Measurements from ENCODE around the gene SUSD3.
"Not testable (repeated sequence)": the region's sequence is repeated elsewhere in the genome, so short reads cannot be mapped to it uniquely, and the experiment has no call there.

SUSD3 gene

DNA sequence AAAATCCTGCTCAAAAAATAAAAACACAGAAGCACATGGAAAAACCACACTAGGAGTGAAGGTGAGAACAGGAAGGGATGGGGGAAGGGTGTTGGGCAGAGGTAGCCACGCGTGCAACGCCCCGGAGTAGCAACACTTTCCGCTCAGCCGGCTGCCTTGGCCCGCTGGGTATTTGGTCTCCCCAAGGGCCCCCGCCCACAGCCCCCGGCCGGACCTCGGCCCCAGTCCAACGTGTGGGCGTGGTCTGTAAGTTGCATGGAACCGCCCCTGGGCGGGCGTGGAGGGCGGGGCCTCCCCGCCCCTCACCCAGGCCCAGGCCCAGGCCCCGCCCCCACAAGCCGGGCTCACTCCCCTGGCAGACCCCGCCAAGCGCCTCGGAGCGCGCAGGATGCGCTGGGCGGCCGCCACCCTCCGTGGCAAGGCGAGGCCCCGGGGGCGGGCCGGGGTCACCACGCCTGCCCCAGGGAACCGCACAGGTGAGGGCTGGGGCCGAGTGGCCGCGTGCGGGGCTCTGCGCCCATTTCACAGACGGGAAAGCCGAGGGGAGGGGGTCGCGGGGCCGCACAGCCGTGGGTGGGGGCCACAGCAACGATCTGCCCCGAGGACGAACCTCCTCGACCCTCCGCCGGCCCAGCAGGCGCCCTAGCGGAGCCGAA is at the start of gene SUSD3:
Gene SUSD3 (plus strand): TSS at position 347 of the 656 bp plus-strand sequence. CDS start 42 bp downstream, at position 389.
- DNase-seq (ENCODE audit: low read depth in 2 of 2) = peak; percentile 24 to 31

- no peak for DNase-seq (ENCODE audit: low read depth in 2 of 2)
Observed at GRCh38 chr9:93009337-93010015, 49.0 kb upstream of the SUSD3 start.

GRCh38 chr9:93010056-93010455 is 48.4 kb upstream of the SUSD3 start:
- no peak for DNase-seq (ENCODE audit: low read depth in 2 of 2)

DNA sequence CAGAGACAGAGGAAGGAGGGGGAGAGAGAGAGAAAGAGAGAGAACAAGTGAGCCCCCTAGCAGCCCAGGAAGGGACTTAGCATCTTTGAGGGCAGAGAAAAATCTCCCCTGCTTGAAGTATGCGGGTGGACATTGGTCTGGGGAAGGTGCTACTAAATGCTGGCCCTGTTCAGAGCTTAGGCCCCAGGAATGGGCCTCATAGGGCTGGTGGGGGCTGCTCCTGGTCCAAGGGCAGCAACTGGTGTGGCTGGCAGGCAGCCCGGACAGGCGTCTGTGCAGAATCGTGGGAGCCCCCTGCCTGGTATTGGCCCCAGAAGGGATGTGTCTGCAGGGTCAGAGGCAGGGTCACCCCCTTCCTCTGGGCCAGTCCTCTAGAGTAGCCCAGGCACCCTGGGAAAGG is 47.8 kb upstream of the SUSD3 start:
- no peak for DNase-seq (ENCODE audit: low read depth in 2 of 2)

- no peak for DNase-seq (ENCODE audit: low read depth in 2 of 2)
Observed at GRCh38 chr9:93011114-93011513, 47.4 kb upstream of the SUSD3 start.

GRCh38 chr9:93012963-93013855 is 45.3 kb upstream of the SUSD3 start:
- DNase-seq (ENCODE audit: low read depth in 2 of 2) = no peak

GRCh38 chr9:93013856-93014582 is 44.5 kb upstream of the SUSD3 start:
- DNase-seq (ENCODE audit: low read depth in 2 of 2) = no peak

GRCh38 chr9:93015190-93015589 is 43.3 kb upstream of the SUSD3 start:
- not testable (repeated sequence) for DNase-seq (ENCODE audit: low read depth in 2 of 2)

GRCh38 chr9:93017621-93018020 is 40.9 kb upstream of the SUSD3 start:
- DNase-seq (ENCODE audit: low read depth in 2 of 2) = no peak

DNA sequence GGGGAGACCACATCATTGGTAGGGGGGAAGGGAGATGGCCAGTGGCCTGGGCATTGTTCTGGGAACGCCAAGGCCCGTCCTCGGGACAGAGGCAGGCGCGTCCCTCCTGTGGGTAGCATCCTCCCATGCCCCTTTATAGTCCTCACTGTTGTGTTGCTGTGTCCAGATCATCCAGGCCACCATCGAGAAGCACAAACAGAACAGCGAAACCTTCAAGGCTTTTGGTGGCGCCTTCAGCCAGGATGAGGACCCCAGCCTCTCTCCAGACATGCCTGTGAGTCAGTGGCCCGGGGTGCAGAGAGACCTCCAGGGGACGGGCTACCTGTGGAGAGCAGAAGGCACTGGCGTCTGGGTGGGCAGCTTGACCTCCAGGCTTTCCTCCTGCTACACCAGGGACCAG is 38.4 kb upstream of the SUSD3 start:
- no peak for DNase-seq (ENCODE audit: low read depth in 2 of 2)

- no peak for DNase-seq (ENCODE audit: low read depth in 2 of 2)
Observed at GRCh38 chr9:93020771-93021670, 37.5 kb upstream of the SUSD3 start.

DNA sequence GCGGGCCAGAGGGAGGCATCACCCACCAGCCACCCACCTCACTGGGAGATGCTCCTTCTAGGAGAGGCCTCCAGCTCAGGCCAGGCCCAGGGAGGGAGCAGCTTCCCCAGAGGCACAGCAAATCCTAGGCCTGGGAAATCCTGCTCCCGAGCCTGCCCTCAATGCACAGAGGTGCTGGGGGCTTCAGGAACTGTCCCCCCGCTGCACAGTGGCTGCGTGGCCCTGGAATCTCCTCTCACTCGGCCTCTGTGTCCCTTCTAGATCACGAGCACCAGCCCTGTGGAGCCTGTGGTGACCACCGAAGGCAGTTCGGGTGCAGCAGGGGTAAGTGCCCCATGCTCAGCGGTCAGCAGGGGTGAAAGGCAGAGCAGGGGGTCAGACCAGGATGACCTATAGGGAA is 36.4 kb upstream of the SUSD3 start:
- no peak for DNase-seq (ENCODE audit: low read depth in 2 of 2)

DNA sequence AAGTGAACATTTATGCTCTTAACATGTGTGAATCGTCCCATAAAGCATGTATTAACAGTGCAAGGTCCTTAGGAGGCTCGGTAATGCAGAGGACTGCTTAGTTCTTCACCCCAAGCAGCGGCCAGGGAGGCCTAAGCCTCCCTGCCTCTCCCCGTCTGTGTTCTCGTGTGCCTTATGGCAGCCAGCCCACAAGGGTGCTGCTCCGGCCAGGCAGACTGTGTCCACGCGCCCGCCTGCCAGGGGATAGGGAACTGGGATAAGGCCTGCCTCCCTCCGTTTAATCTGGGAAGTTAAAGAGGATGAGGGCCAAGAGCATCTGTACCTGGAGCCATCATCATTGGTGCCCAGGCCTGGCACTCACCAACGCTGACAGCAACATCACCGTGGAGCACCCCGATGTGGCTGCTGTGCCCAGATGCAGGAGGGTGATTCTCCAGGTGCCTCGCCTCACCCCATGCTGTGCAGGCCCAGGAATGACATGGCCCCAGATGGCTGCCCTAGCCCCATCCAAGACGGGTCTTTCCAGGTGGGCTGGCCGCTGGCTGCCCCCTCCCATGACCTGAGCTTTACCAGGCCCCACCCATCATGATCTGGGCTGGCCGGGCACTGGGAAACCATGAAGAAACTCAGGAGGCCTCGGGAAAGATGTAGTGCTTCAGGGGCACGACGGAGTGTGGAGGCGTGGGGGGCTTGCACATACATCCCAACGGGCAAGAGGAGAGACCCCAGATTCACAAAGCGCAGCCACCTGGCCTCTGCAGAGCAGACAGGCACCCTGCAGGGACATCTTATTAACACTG is 35.6 kb upstream of the SUSD3 start:
- no peak for DNase-seq (ENCODE audit: low read depth in 2 of 2)

DNA sequence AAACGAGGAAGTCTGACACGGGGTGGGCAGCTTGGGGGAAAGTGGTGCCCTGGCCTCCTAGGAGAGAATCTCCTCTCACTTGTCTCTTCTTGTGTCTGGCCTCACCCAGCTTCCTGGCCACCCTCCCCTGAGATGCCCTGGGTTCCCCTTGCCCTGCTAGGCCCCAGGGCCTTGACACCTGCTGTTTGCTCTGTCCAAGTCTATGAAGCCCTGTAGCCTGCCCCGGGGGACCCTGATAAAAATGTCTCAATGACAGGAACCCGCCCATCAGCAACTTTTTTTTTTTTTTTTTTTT is 35.0 kb upstream of the SUSD3 start:
- DNase-seq (ENCODE audit: low read depth in 2 of 2) = no peak

DNA sequence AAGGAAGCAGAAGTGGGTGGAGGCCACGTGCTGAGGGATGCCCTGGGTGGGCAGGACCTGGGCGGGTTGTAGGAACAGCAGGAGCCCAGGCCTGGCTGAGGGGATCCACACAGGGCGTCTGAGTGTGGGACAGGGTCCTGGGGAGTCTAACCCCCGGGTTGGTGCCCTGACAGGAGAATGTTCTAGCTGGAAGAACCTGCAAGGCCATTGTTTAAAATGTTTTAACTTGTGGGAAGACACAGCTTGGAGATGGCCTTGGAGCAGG is 33.9 kb upstream of the SUSD3 start:
- DNase-seq (ENCODE audit: low read depth in 2 of 2) = no peak

GRCh38 chr9:93024986-93025630 is 33.4 kb upstream of the SUSD3 start:
- no peak for DNase-seq (ENCODE audit: low read depth in 2 of 2)

GRCh38 chr9:93025736-93026135 is 32.8 kb upstream of the SUSD3 start:
- DNase-seq (ENCODE audit: low read depth in 2 of 2) = no peak

- DNase-seq (ENCODE audit: low read depth in 2 of 2) = no peak
Observed at GRCh38 chr9:93026640-93027039, 31.9 kb upstream of the SUSD3 start.

DNA sequence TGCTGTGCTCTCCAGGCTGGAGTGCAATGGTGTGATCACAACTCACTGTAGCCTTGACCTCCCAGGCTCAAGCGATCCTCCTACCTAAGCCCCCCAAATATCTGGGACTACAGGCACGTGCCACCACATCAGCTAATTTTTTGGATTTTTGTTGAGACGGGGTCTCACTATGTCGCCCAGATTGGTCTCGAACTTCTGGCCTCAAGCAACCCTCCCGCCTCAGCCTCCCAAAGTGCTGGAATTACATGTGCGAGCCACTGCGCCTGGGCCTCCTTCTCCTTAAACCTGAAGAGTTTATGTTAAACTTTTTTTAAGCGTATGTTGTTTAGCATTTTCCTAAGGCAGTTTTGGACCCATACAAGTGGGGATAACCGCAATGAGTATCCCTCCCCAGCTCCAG is 30.8 kb upstream of the SUSD3 start:
- DNase-seq (ENCODE audit: low read depth in 2 of 2) = no peak

DNA sequence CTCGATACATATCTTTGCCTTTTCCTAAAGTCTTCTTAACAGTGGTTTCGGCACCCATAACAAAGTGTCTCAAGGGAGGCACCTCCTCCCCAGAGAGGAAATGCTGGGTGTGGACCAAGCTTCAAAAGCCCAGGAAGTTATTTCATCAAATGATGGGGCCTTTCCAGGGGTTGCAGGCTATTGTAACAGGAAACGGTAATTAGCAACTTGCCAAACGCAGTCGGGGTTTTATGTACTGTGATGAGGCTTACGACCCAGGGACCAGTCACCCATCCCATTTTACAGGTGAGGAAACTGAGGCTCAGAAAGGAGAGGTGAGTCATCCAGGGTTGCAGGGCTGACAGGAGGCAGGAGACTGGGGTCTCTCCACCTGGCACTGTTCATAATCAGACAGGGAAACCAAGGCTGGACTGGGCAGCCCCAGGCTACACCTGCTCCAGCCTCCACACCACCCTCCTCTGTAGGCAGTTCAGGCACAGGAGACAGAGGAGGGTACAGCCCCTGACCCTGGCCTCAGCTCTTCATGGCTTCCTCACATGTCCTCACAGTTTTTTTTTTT is 30.0 kb upstream of the SUSD3 start:
- peak in 1 of 2 donors; percentile 35 for DNase-seq (ENCODE audit: low read depth in 2 of 2)
